PC-3 (cell line): ENCODE results near the gene CGB2. TPM values are rescaled to one million over a fixed set of nuclear protein-coding genes. Genes with fewer than 3 reads are reported as not detected.

Experiments
- ATAC-seq: fragments of 200-7000 bp; cut with Tn5 transposase; 2 replicates; pipeline ENCODE4 v1.9.1; 2020; ENCODE audit warnings: mild to moderate bottlenecking, moderate library complexity
- BruUV-seq: library from RNA; stranded (reverse); fragments of 400-500 nt; replicated peaks from 2 replicates; lab custom pipeline; 2021; lab: Mats Ljungman, UMichigan
- CTCF ChIA-PET: fragments of 300-600 bp; sonication (Branson Sonifier 250); formaldehyde crosslinking; loops from one replicate; lab custom pipeline; 2022; ENCODE audit warnings: antibody characterized with exemption; lab: Charles Lee
- POLR2A ChIA-PET: fragments of 300-600 bp; sonication (Branson Sonifier 250); formaldehyde crosslinking; loops from one replicate; lab custom pipeline; 2022; ENCODE audit warnings: antibody characterized with exemption; ENCODE audit not compliant: unreplicated experiment; lab: Charles Lee
- DNase-seq: peaks from one replicate; pipeline ENCODE4 v3.0.0-alpha.2; 2015
- H2AFZ ChIP-seq: fragments of 300-600 bp; sonication (generic); 2 replicates; pipeline ENCODE4 v1.6.0; 2016; ENCODE audit warnings: antibody characterized with exemption, low read length
- H3F3A ChIP-seq: fragments of 300-600 bp; sonication (generic); one replicate; pipeline ENCODE4 v1.6.0; 2017; ENCODE audit warnings: antibody characterized with exemption, low read length, control low read depth, mild to moderate bottlenecking; ENCODE audit not compliant: unreplicated experiment
- H3K27ac ChIP-seq: fragments of 300-600 bp; sonication (generic); 2 replicates; pipeline ENCODE4 v1.5.1; 2016; ENCODE audit warnings: mild to moderate bottlenecking, low read length
- H3K27me3 ChIP-seq: fragments of 300-600 bp; sonication (generic); 2 replicates; pipeline ENCODE4 v1.6.1; 2016; ENCODE audit warnings: low read length, mixed read lengths
- H3K36me3 ChIP-seq: fragments of 300-600 bp; sonication (generic); 2 replicates; pipeline ENCODE4 v1.6.1; 2016; ENCODE audit warnings: low read depth, mixed run types, low read length, mixed read lengths
- H3K4me1 ChIP-seq: fragments of 300-600 bp; sonication (generic); 2 replicates; pipeline ENCODE4 v1.5.1; 2016; ENCODE audit warnings: low read length; ENCODE audit not compliant: insufficient read depth
- H3K4me2 ChIP-seq: fragments of 300-600 bp; sonication (generic); 2 replicates; pipeline ENCODE4 v1.6.0; 2016; ENCODE audit warnings: low read length
- H3K4me3 ChIP-seq: fragments of 300-600 bp; sonication (generic); 2 replicates; pipeline ENCODE4 v1.5.1; 2016; ENCODE audit warnings: mild to moderate bottlenecking, low read length, mixed read lengths
- H3K79me2 ChIP-seq: fragments of 300-600 bp; sonication (generic); 2 replicates; pipeline ENCODE4 v1.6.1; 2017; ENCODE audit warnings: low read length, mixed read lengths
- H3K9ac ChIP-seq: fragments of 300-600 bp; sonication (generic); 2 replicates; pipeline ENCODE4 v1.6.0; 2016; ENCODE audit warnings: mild to moderate bottlenecking, low read length
- H3K9me2 ChIP-seq: fragments of 300-600 bp; sonication (generic); replicated peaks from 2 replicates; pipeline ENCODE4 v1.6.1; 2016; ENCODE audit warnings: mixed run types, low read length, mixed read lengths
- H3K9me3 ChIP-seq: fragments of 300-600 bp; sonication (generic); 2 replicates; pipeline ENCODE4 v1.6.1; 2016; ENCODE audit warnings: low read length, mixed read lengths
- H4K20me1 ChIP-seq: fragments of 300-600 bp; sonication (generic); 2 replicates; pipeline ENCODE4 v1.6.1; 2016; ENCODE audit warnings: low read length, mixed read lengths
- EZH2 ChIP-seq: fragments of 300-600 bp; sonication (generic); IDR thresholded peaks from one replicate; pipeline ENCODE4 v1.6.1; 2017; ENCODE audit warnings: antibody characterized with exemption, mild to moderate bottlenecking, low read length; ENCODE audit not compliant: unreplicated experiment
- EZH2phosphoT487 ChIP-seq: fragments of 300-600 bp; sonication (generic); IDR thresholded peaks from 2 replicates; pipeline ENCODE4 v1.6.1; 2018; ENCODE audit warnings: mild to moderate bottlenecking, antibody characterized with exemption, low read length, borderline replicate concordance
- intact Hi-C: fragments of 100-400 bp; cut with micrococcal nuclease; formaldehyde crosslinking; loops from 2 replicates; pipeline ENCODE4 v1.9.0; 2023
- total RNA-seq: library from RNA; depleted of rRNA; stranded (reverse); fragments of >200 nt; gene quantifications from 2 replicates; pipeline ENCODE4 v1.2.3, GENCODE V29; 2014
- TF ChIP-seq, protein P1 (sequence below): fragments of 300-600 bp; sonication (generic); conservative IDR thresholded peaks from 2 replicates; pipeline ENCODE4 v1.5.1; 2017; ENCODE audit warnings: antibody characterized with exemption, low read depth, mild to moderate bottlenecking, low read length

Gene CGB2
- total RNA-seq, 1 experiment from 2014 or later: not detected

DNA sequence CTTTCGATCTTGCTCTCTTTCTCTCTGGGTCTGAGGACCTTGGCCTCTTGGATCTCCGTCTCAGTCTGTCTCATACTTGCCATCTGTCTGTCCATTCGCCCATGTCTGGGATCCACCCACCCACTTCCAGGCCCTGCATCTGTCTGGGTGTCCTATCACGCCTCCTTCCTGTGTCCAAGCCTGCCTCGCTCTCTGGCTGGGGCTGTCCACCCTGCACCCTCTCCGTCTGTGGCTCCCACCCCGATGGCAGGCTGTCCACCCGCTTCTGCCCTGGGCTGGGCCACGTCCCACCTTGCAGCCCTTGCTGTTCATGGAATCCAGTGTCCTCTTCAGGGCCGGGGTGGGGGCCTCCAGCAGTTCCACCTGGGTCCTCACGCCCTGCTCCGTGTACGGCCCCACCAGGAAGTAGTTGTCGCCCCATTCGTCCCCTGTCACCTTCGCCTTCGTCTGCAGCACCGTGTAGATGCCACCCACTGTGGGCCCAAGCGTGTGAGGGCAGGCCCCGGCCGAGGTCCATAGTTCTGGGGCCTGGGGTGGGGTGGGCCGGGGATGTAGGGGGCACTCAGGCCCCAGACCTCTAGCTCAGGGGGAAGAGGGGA, 40.6 kb upstream of the CGB2 start:
- POLR2A ChIA-PET: no interaction called here

DNA sequence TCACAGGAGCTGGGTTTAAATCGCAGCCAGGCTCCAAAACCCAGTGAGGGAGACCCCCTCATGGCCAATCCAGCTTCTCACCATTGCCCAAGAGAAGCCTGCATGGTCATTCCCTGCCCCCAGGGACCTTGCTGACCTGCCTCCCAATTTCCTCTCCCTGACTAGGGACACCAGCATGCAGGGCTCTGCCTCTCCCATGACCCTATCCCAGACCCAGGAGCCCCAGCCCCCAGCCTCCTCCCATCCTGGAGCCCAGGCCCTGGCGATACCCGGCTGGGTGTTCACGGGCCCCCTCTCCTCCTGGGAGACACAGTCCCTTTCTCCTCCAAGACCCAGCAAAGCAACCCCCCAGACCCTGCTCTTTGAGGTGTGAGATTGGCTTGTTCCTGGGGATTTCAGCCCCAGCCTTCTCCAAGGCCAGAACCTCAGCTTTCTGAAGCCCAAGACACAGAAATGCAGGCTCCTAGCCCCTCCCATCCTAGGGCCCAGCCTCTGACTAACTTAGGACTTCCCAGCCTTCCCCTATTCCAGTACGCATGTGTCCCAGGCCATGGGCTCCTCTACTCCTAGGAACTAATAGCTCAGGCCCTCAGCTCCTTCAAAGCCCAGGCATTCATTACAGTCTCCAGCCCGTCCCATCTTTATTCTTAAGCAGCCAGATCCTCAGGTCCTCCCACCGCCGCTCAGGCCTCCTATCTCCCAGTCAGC, 39.7 kb upstream of the CGB2 start:
- H3K4me3 ChIP-seq: peak overlapping the region; percentile 93
- no peaks in the 10 kb centered on the region for H3F3A ChIP-seq
- ChIA-PET POLR2A (interaction anchor here (0.6 kb wide), 2 partner anchors 159 to 166 kb away, joined by 3 read pairs; partner anchors contain the start of gene TRPM4), CTCF (no interaction called here)
- no peaks in the 10 kb centered on the region for H3K9me2 ChIP-seq
- peaks cover 64% of the 10 kb centered on the region for H3K79me2 ChIP-seq
- peaks cover 6% of the 10 kb centered on the region; the same call in 1 of the 2 replicates for H3K4me1 ChIP-seq
- H2AFZ ChIP-seq: peak overlapping the region; percentile 73; the same call in 1 of the 2 replicates
- intact Hi-C loops: loop anchor here (10.0 kb wide), 1 partner anchor 83 kb away; the partner anchor contains the start of gene KCNA7
- TF ChIP-seq EZH2phosphoT487 (no peak), EZH2 (no peak)
- TF ChIP-seq, protein P1, sequence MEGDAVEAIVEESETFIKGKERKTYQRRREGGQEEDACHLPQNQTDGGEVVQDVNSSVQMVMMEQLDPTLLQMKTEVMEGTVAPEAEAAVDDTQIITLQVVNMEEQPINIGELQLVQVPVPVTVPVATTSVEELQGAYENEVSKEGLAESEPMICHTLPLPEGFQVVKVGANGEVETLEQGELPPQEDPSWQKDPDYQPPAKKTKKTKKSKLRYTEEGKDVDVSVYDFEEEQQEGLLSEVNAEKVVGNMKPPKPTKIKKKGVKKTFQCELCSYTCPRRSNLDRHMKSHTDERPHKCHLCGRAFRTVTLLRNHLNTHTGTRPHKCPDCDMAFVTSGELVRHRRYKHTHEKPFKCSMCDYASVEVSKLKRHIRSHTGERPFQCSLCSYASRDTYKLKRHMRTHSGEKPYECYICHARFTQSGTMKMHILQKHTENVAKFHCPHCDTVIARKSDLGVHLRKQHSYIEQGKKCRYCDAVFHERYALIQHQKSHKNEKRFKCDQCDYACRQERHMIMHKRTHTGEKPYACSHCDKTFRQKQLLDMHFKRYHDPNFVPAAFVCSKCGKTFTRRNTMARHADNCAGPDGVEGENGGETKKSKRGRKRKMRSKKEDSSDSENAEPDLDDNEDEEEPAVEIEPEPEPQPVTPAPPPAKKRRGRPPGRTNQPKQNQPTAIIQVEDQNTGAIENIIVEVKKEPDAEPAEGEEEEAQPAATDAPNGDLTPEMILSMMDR: no peak
- H3K27me3 ChIP-seq: no peaks in the 10 kb centered on the region
- no TSS peak for BruUV-seq
- peak overlapping the region; percentile 98 for H3K4me2 ChIP-seq
- ATAC-seq: peak; percentile 54
- peak; percentile 66 for DNase-seq
- peak overlapping the region; percentile 36; the same call in 1 of the 2 replicates for H3K27ac ChIP-seq
- no peaks in the 10 kb centered on the region for H3K9me3 ChIP-seq
- H3K9ac ChIP-seq: peak overlapping the region; percentile 89
- no peaks in the 10 kb centered on the region; the same call in 1 of the 2 replicates for H3K36me3 ChIP-seq
- H4K20me1 ChIP-seq: no peaks in the 10 kb centered on the region

More for the DNA sequence above, 40.6 kb upstream of the CGB2 start:
- Histone ChIP-seq H2AFZ (no peak overlapping the region), H3K36me3 (no peaks in the 10 kb centered on the region; the same call in 1 of the 2 replicates), H4K20me1 (no peaks in the 10 kb centered on the region), H3K9me2 (no peaks in the 10 kb centered on the region), H3K79me2 (peaks cover 55% of the 10 kb centered on the region), H3K27me3 (no peaks in the 10 kb centered on the region), H3K4me3 (peak overlapping the region; percentile 93; the same call in 1 of the 2 replicates), H3K9me3 (no peaks in the 10 kb centered on the region), H3K27ac (no peak overlapping the region), H3K4me2 (peak overlapping the region; percentile 98), H3K4me1 (peaks cover 6% of the 10 kb centered on the region; the same call in 1 of the 2 replicates), H3K9ac (no peak overlapping the region), H3F3A (no peaks in the 10 kb centered on the region)
- CTCF ChIA-PET: no interaction called here
- no TSS peak for BruUV-seq
- DNase-seq: no peak
- TF ChIP-seq EZH2phosphoT487 (no peak), EZH2 (no peak)
- TF ChIP-seq, protein P1: no peak
- intact Hi-C loops: loop anchor here (10.0 kb wide), 1 partner anchor 84 kb away; the partner anchor contains the start of gene KCNA7
- ATAC-seq: no peak
